DOHH2 (cell line): ENCODE results near the gene ADGRG6.

Experiments
- H3F3A ChIP-seq: fragments of 200-600 bp; sonication (generic), shearing (Covaris generic); 2 replicates; pipeline ENCODE4 v1.6.0; 2016; ENCODE audit warnings: antibody characterized with exemption, mild to moderate bottlenecking; ENCODE audit not compliant: control insufficient read depth, insufficient read depth
- H3K27ac ChIP-seq: fragments of 200-600 bp; sonication (generic); 2 replicates; pipeline ENCODE4 v1.5.1; 2014; ENCODE audit warnings: low read depth, mild to moderate bottlenecking, low read length, moderate library complexity
- H3K27me3 ChIP-seq: fragments of 200-600 bp; sonication (generic); 2 replicates; pipeline ENCODE4 v1.6.1; 2014; ENCODE audit warnings: mild to moderate bottlenecking, low read length, mixed read lengths; ENCODE audit not compliant: control insufficient read depth
- H3K36me3 ChIP-seq: fragments of 200-600 bp; sonication (generic); 2 replicates; pipeline ENCODE4 v1.6.1; 2014; ENCODE audit warnings: mild to moderate bottlenecking, low read length, moderate library complexity, mixed read lengths; ENCODE audit not compliant: control insufficient read depth
- H3K4me1 ChIP-seq: fragments of 200-600 bp; sonication (generic); 2 replicates; pipeline ENCODE4 v1.6.1; 2014; ENCODE audit warnings: mild to moderate bottlenecking, low read length, mixed read lengths; ENCODE audit not compliant: control insufficient read depth
- H3K4me2 ChIP-seq: fragments of 200-600 bp; sonication (generic); 2 replicates; pipeline ENCODE4 v1.6.0; 2014; ENCODE audit warnings: mild to moderate bottlenecking, low read length, moderate library complexity
- H3K4me3 ChIP-seq: fragments of 200-600 bp; sonication (generic); 2 replicates; pipeline ENCODE4 v1.5.1; 2014; ENCODE audit warnings: mild to moderate bottlenecking, low read length, mixed read lengths
- H3K79me2 ChIP-seq: fragments of 200-600 bp; sonication (generic); 2 replicates; pipeline ENCODE4 v1.6.1; 2014; ENCODE audit warnings: mild to moderate bottlenecking, low read length, mixed read lengths; ENCODE audit not compliant: control insufficient read depth
- H3K9me2 ChIP-seq: fragments of 200-600 bp; sonication (generic); replicated peaks from 2 replicates; pipeline ENCODE4 v1.6.1; 2014; ENCODE audit warnings: mild to moderate bottlenecking, low read length, mixed read lengths; ENCODE audit not compliant: control insufficient read depth
- H3K9me3 ChIP-seq: fragments of 200-600 bp; sonication (generic); 2 replicates; pipeline ENCODE4 v1.6.1; 2014; ENCODE audit warnings: antibody characterized with exemption, low read length, mixed read lengths; ENCODE audit not compliant: control insufficient read depth, insufficient read depth
- H4K20me1 ChIP-seq: fragments of 200-600 bp; sonication (generic); 2 replicates; pipeline ENCODE4 v1.6.0; 2014; ENCODE audit warnings: low read depth, mild to moderate bottlenecking, antibody characterized with exemption, low read length, moderate library complexity; ENCODE audit not compliant: control insufficient read depth, insufficient read depth
- EZH2phosphoT487 ChIP-seq: fragments of 200-600 bp; sonication (generic); IDR thresholded peaks from 2 replicates; pipeline ENCODE4 v1.6.1; 2017; ENCODE audit warnings: borderline replicate concordance, mild to moderate bottlenecking, antibody characterized with exemption, low read length, moderate library complexity, mixed read lengths
- TF ChIP-seq, protein P1 (sequence below): fragments of 200-600 bp; sonication (generic); IDR thresholded peaks from one replicate; pipeline ENCODE4 v1.5.1; 2014; ENCODE audit warnings: antibody characterized with exemption, mild to moderate bottlenecking, low read depth, low read length; ENCODE audit not compliant: poor library complexity, severe bottlenecking

ADGRG6 gene

DNA sequence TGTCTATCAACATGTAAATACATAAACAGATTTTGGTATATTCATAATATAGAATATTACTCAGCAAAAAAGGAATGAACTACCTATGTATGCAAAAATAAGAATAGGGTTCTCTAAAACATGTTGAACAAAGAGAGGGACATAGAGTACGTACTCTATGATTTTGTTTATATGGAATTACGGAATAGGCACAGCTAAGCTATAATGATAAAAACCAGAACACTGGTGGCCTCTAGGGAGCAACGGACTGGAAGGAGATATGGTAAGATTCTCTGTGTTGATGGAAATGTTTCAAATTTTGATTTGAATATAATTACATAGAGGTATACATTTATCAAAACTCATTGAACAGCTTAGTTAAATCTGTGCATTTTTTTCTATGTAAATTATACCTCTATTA is 19.6 kb downstream of the ADGRG6 start:
- H4K20me1 ChIP-seq = no peaks in the 10 kb centered on the region
- no peak overlapping the region for H3K4me3 ChIP-seq
- H3K9me3 ChIP-seq = no peaks in the 10 kb centered on the region
- TF ChIP-seq EZH2phosphoT487 = no peak
- TF ChIP-seq, protein P1, sequence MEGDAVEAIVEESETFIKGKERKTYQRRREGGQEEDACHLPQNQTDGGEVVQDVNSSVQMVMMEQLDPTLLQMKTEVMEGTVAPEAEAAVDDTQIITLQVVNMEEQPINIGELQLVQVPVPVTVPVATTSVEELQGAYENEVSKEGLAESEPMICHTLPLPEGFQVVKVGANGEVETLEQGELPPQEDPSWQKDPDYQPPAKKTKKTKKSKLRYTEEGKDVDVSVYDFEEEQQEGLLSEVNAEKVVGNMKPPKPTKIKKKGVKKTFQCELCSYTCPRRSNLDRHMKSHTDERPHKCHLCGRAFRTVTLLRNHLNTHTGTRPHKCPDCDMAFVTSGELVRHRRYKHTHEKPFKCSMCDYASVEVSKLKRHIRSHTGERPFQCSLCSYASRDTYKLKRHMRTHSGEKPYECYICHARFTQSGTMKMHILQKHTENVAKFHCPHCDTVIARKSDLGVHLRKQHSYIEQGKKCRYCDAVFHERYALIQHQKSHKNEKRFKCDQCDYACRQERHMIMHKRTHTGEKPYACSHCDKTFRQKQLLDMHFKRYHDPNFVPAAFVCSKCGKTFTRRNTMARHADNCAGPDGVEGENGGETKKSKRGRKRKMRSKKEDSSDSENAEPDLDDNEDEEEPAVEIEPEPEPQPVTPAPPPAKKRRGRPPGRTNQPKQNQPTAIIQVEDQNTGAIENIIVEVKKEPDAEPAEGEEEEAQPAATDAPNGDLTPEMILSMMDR = no peak
- H3K27me3 ChIP-seq = no peaks in the 10 kb centered on the region
- H3K4me1 ChIP-seq = no peaks in the 10 kb centered on the region
- H3K4me2 ChIP-seq = no peak overlapping the region
- no peaks in the 10 kb centered on the region; the same call in 1 of the 2 replicates for H3K79me2 ChIP-seq
- H3K27ac ChIP-seq = no peak overlapping the region
- H3K9me2 ChIP-seq = no peaks in the 10 kb centered on the region
- no peaks in the 10 kb centered on the region for H3F3A ChIP-seq
- H3K36me3 ChIP-seq = no peaks in the 10 kb centered on the region

DNA sequence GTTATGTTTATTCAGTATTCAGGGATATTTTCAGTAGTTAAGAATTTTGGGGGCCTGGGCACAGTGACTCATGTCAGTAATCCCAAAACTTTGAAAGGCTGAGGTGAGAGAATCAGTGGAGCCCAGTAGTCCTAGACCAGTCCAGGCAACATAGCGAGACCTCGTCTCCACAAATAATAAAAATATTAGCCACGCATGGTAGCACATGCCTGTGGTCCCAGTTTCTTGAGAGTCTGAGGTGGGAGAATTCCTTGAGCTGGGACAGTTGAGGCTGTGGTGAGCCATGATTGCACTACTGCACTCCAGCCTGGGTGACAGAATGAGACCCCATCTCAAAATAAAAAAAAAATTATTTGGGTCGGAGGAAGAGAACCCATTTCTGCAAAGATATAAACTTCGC is 20.3 kb downstream of the ADGRG6 start:
- H3K4me1 ChIP-seq = no peaks in the 10 kb centered on the region
- no peaks in the 10 kb centered on the region for H3F3A ChIP-seq
- TF ChIP-seq, protein P1 = no peak
- no peak for TF ChIP-seq EZH2phosphoT487
- H3K36me3 ChIP-seq = no peaks in the 10 kb centered on the region
- H4K20me1 ChIP-seq = no peaks in the 10 kb centered on the region
- H3K9me3 ChIP-seq = no peaks in the 10 kb centered on the region
- H3K27me3 ChIP-seq = no peaks in the 10 kb centered on the region
- H3K79me2 ChIP-seq = no peaks in the 10 kb centered on the region; the same call in 1 of the 2 replicates
- no peaks in the 10 kb centered on the region for H3K9me2 ChIP-seq
- H3K27ac ChIP-seq = no peak overlapping the region
- H3K4me2 ChIP-seq = no peak overlapping the region
- no peak overlapping the region for H3K4me3 ChIP-seq

DNA sequence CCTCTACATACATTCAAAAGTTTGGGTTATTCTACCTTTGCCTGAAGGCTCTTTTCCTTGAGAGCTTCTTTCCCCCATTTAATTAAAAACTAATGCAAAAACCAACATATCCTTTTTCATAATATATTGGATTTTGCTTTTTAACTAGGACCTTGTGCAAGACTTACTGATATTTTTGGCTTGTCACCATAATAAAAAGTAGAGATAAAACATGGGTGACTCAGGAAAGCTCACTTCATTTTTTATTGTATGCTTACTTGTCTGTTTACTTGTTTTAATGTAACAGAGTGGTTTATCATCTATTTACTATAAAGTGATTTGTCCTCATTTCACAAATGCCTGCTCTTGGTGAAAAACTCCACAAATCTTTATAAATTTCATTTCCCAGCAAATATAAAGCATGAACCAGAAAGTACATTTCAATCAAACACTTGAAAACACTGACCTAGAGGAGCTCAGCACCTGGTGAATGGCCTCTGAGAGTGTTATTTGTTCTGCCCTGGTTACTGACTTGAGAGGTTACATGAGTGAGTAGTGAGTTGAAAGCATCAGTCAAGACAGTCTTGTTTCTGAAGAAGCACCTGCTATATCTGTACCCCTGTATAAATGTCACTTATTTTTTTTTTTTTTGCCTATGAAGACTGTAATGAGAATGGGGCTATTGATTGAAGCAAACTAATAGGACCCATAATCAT is 20.8 kb downstream of the ADGRG6 start:
- Histone ChIP-seq H4K20me1 (no peaks in the 10 kb centered on the region), H3K79me2 (no peaks in the 10 kb centered on the region; the same call in 1 of the 2 replicates), H3K4me2 (no peak overlapping the region), H3K36me3 (no peaks in the 10 kb centered on the region), H3K9me2 (no peaks in the 10 kb centered on the region), H3K27me3 (no peaks in the 10 kb centered on the region), H3K4me1 (no peaks in the 10 kb centered on the region), H3K9me3 (no peaks in the 10 kb centered on the region), H3K4me3 (no peak overlapping the region), H3K27ac (no peak overlapping the region), H3F3A (no peaks in the 10 kb centered on the region)
- no peak for TF ChIP-seq EZH2phosphoT487
- TF ChIP-seq, protein P1 = no peak
